ENCODE measurements around the gene CLEC2A.

GRCh38 chr12:9866860-9867269 is 65.3 kb downstream of the CLEC2A start:
- TF ChIP-seq SPI1 (IDR thresholded peaks at IDR 0.05; ENCODE audit: low read depth, low read length) (no peak), TAF1 (IDR thresholded peaks at IDR 0.05; ENCODE audit: low read depth, low read length) (no peak)
